Measurements from ENCODE around the gene SYNDIG1L. TPM values are rescaled to one million over a fixed set of nuclear protein-coding genes. Genes with fewer than 3 reads are reported as not detected.

Gene SYNDIG1L
- total RNA-seq, 1 experiment from 2014 or later = 0.29 TPM

GRCh38 chr14:74401504-74402241 lies 24.3 kb downstream of the SYNDIG1L start:
- no peak overlapping the region for H3K4me3 Mint-ChIP-seq (ENCODE audit: unreplicated experiment)
- peaks cover 6% of the 10 kb centered on the region for H3K4me1 Mint-ChIP-seq (ENCODE audit: low read depth, unreplicated experiment)
- no peaks in the 10 kb centered on the region for H3K27me3 Mint-ChIP-seq (ENCODE audit: insufficient read depth, unreplicated experiment)
- no peaks in the 10 kb centered on the region for H3K36me3 ChIP-seq (ENCODE audit: control insufficient read depth, insufficient read depth, low read length)
- TF ChIP-seq CTCF (IDR thresholded peaks at IDR 0.05; ENCODE audit: insufficient read depth in 1 of 2, low read depth in 1 of 2, low read length in 1 of 2, severe bottlenecking in 1 of 2, unreplicated experiment in 1 of 2) = no peak
- no peaks in the 10 kb centered on the region for H3K9me3 ChIP-seq
- POLR2A ChIA-PET = no interaction called here
- H3K9me3 Mint-ChIP-seq (ENCODE audit: unreplicated experiment) = no peaks in the 10 kb centered on the region
- intact Hi-C loops (cut with micrococcal nuclease; ENCODE audit: unreplicated experiment) = no loop called here
- DNase-seq = peak in 1 of 2 experiments; percentile 15
- H3K36me3 Mint-ChIP-seq (ENCODE audit: insufficient read depth, unreplicated experiment) = no peaks in the 10 kb centered on the region
- CTCF ChIA-PET = no interaction called here
- no peak overlapping the region for H3K4me3 ChIP-seq (ENCODE audit: low read depth, low read length)
- no peak overlapping the region for H3K27ac Mint-ChIP-seq (ENCODE audit: unreplicated experiment)
- H3K27me3 ChIP-seq (replicated peaks; ENCODE audit: control insufficient read depth, insufficient read depth, low read length) = no peaks in the 10 kb centered on the region
- no TSS peak for BruUV-seq (replicated peaks)
- H3K4me1 ChIP-seq = peaks cover 9% of the 10 kb centered on the region; the same call in 1 of the 2 replicates

GRCh38 chr14:74400919-74401503 lies 25.0 kb downstream of the SYNDIG1L start:
- BruUV-seq (replicated peaks) = no TSS peak
- no peak overlapping the region for H3K4me3 ChIP-seq (ENCODE audit: low read depth, low read length)
- H3K9me3 ChIP-seq = no peaks in the 10 kb centered on the region
- no peaks in the 10 kb centered on the region for H3K36me3 ChIP-seq (ENCODE audit: control insufficient read depth, insufficient read depth, low read length)
- H3K4me3 Mint-ChIP-seq (ENCODE audit: unreplicated experiment) = no peak overlapping the region
- H3K4me1 ChIP-seq = peaks cover 9% of the 10 kb centered on the region; the same call in 1 of the 2 replicates
- no peaks in the 10 kb centered on the region for H3K27me3 ChIP-seq (replicated peaks; ENCODE audit: control insufficient read depth, insufficient read depth, low read length)
- ChIA-PET POLR2A (interaction anchor here (0.7 kb wide), 1 partner anchor 79 kb away, joined by 3 read pairs; no protein-coding TSS in a partner anchor), CTCF (interaction anchor here (1.3 kb wide), 1 partner anchor 37 kb away, joined by 5 read pairs; no protein-coding TSS in a partner anchor)
- no peak for DNase-seq
- no peaks in the 10 kb centered on the region for H3K9me3 Mint-ChIP-seq (ENCODE audit: unreplicated experiment)
- H3K27me3 Mint-ChIP-seq (ENCODE audit: insufficient read depth, unreplicated experiment) = no peaks in the 10 kb centered on the region
- H3K27ac Mint-ChIP-seq (ENCODE audit: unreplicated experiment) = no peak overlapping the region
- TF ChIP-seq CTCF (IDR thresholded peaks at IDR 0.05; ENCODE audit: insufficient read depth in 1 of 2, low read depth in 1 of 2, low read length in 1 of 2, severe bottlenecking in 1 of 2, unreplicated experiment in 1 of 2) = no peak
- H3K36me3 Mint-ChIP-seq (ENCODE audit: insufficient read depth, unreplicated experiment) = no peaks in the 10 kb centered on the region
- H3K4me1 Mint-ChIP-seq (ENCODE audit: low read depth, unreplicated experiment) = peaks cover 6% of the 10 kb centered on the region
- intact Hi-C loops (cut with micrococcal nuclease; ENCODE audit: unreplicated experiment) = no loop called here

- CTCF ChIA-PET = interaction anchor here (1.3 kb wide), 1 partner anchor 38 kb away, joined by 5 read pairs; no protein-coding TSS in a partner anchor
- H3K27ac Mint-ChIP-seq (ENCODE audit: unreplicated experiment) = no peak overlapping the region
- DNase-seq = peak in 1 of 2 experiments; percentile 19
Measured at GRCh38 chr14:74400031-74400685, 25.9 kb downstream of the SYNDIG1L start.

More at GRCh38 chr14:74400031-74400685, 25.9 kb downstream of the SYNDIG1L start:
- Mint-ChIP-seq H3K36me3 (ENCODE audit: insufficient read depth, unreplicated experiment) (no peaks in the 10 kb centered on the region), H3K4me1 (ENCODE audit: low read depth, unreplicated experiment) (peaks cover 6% of the 10 kb centered on the region), H3K9me3 (ENCODE audit: unreplicated experiment) (no peaks in the 10 kb centered on the region), H3K4me3 (ENCODE audit: unreplicated experiment) (no peak overlapping the region), H3K27me3 (ENCODE audit: insufficient read depth, unreplicated experiment) (no peaks in the 10 kb centered on the region)
- Histone ChIP-seq H3K27me3 (replicated peaks; ENCODE audit: control insufficient read depth, insufficient read depth, low read length) (no peaks in the 10 kb centered on the region), H3K4me3 (ENCODE audit: low read depth, low read length) (no peak overlapping the region), H3K36me3 (ENCODE audit: control insufficient read depth, insufficient read depth, low read length) (no peaks in the 10 kb centered on the region), H3K4me1 (peaks cover 9% of the 10 kb centered on the region; the same call in 1 of the 2 replicates), H3K9me3 (no peaks in the 10 kb centered on the region)
- BruUV-seq (replicated peaks) = no TSS peak
- peak in 1 of 2 experiments; percentile 7 for TF ChIP-seq CTCF (IDR thresholded peaks at IDR 0.05; ENCODE audit: insufficient read depth in 1 of 2, low read depth in 1 of 2, low read length in 1 of 2, severe bottlenecking in 1 of 2, unreplicated experiment in 1 of 2)
- POLR2A ChIA-PET = interaction anchor here (0.7 kb wide), 1 partner anchor 80 kb away, joined by 3 read pairs; no protein-coding TSS in a partner anchor
- intact Hi-C loops (cut with micrococcal nuclease; ENCODE audit: unreplicated experiment) = no loop called here

Measured in Caco-2 (cell line).